Mesenchymal stem cell (in vitro differentiated cells and primary cell): ENCODE results near the gene FSTL3. TPM values are rescaled to one million over a fixed set of nuclear protein-coding genes. Genes with fewer than 3 reads are reported as not detected.
"Not testable (repeated sequence)": the region's sequence is repeated elsewhere in the genome, so short reads cannot be mapped to it uniquely, and the experiment has no call there.

Experiments
- DNase-seq: peaks from one replicate; pipeline ENCODE4 v3.0.0-alpha.2; 2013
- H2AFZ ChIP-seq: one replicate; pipeline ENCODE4 v1.6.1; 2013; ENCODE audit warnings: low read depth, mild to moderate bottlenecking, control low read depth, inconsistent platforms, low read length, moderate library complexity
- H2AK5ac ChIP-seq: 2 replicates; pipeline ENCODE4 v1.6.1; 2013; ENCODE audit warnings: low read length, moderate library complexity, mild to moderate bottlenecking, inconsistent platforms; ENCODE audit not compliant: severe bottlenecking
- H2BK120ac ChIP-seq: one replicate; pipeline ENCODE4 v1.6.1; 2013; ENCODE audit warnings: low read depth, mild to moderate bottlenecking, inconsistent platforms, low read length, moderate library complexity
- H2BK12ac ChIP-seq, 2 experiments: one replicate each; pipeline ENCODE4 v1.6.1; 2013; ENCODE audit warnings: inconsistent platforms in 2 of 2, low read length in 2 of 2, mild to moderate bottlenecking in 2 of 2, moderate library complexity in 2 of 2, control low read depth in 1 of 2
- H2BK15ac ChIP-seq: one replicate; pipeline ENCODE4 v1.6.1; 2013; ENCODE audit warnings: mild to moderate bottlenecking, low read depth, inconsistent platforms; ENCODE audit not compliant: poor library complexity, severe bottlenecking
- H2BK5ac ChIP-seq: 2 replicates; pipeline ENCODE4 v1.6.1; 2013; ENCODE audit warnings: low read depth, mild to moderate bottlenecking, low read length, control low read depth, inconsistent platforms; ENCODE audit not compliant: poor library complexity, severe bottlenecking
- H3K14ac ChIP-seq, 2 experiments: one replicate each; pipeline ENCODE4 v1.6.1; 2013; ENCODE audit warnings: inconsistent platforms in 2 of 2, low read length in 2 of 2, control low read depth in 1 of 2, mild to moderate bottlenecking in 1 of 2, moderate library complexity in 1 of 2
- H3K18ac ChIP-seq, 2 experiments: one replicate each; pipeline ENCODE4 v1.6.1; 2013; ENCODE audit warnings: inconsistent platforms in 2 of 2, low read length in 2 of 2, control low read depth in 1 of 2, low read depth in 1 of 2, mild to moderate bottlenecking in 1 of 2
- H3K23ac ChIP-seq, 2 experiments: one replicate each; pipeline ENCODE4 v1.6.1; 2013; ENCODE audit warnings: inconsistent platforms in 2 of 2, low read length in 2 of 2, mild to moderate bottlenecking in 2 of 2, moderate library complexity in 2 of 2, control low read depth in 1 of 2
- H3K27ac ChIP-seq: 2 replicates; pipeline ENCODE4 v1.5.1; 2013; ENCODE audit warnings: mild to moderate bottlenecking, moderate library complexity, low read length, control low read depth, inconsistent platforms; ENCODE audit not compliant: poor library complexity, severe bottlenecking
- H3K27me3 ChIP-seq, 2 experiments: 2 replicates each; pipeline versions ENCODE4 v1.6.1 to v1.7.0; 2013; ENCODE audit warnings: low read length in 2 of 2, mild to moderate bottlenecking in 2 of 2, moderate library complexity in 2 of 2, control low read depth in 1 of 2, inconsistent platforms in 1 of 2; ENCODE audit not compliant: control insufficient read depth in 1 of 2, insufficient read depth in 1 of 2
- H3K36me3 ChIP-seq, 2 experiments: 2 replicates each; pipeline versions ENCODE4 v1.6.1 to v1.7.0; 2013; ENCODE audit warnings: low read length in 2 of 2, control low read depth in 1 of 2, inconsistent platforms in 1 of 2, low read depth in 1 of 2, mild to moderate bottlenecking in 1 of 2; ENCODE audit not compliant: insufficient read depth in 2 of 2, control insufficient read depth in 1 of 2
- H3K4ac ChIP-seq, 2 experiments: one replicate each; pipeline ENCODE4 v1.6.1; 2013; ENCODE audit warnings: inconsistent platforms in 2 of 2, low read length in 2 of 2, mild to moderate bottlenecking in 2 of 2, moderate library complexity in 2 of 2, control low read depth in 1 of 2, low read depth in 1 of 2
- H3K4me1 ChIP-seq: 2 replicates; pipeline ENCODE4 v1.6.1; 2013; ENCODE audit warnings: low read depth, low read length, control low read depth; ENCODE audit not compliant: control insufficient read depth, insufficient read depth
- H3K4me2 ChIP-seq: 2 replicates; pipeline ENCODE4 v1.6.1; 2013; ENCODE audit warnings: low read length, mild to moderate bottlenecking, inconsistent platforms; ENCODE audit not compliant: poor library complexity, severe bottlenecking
- H3K4me3 ChIP-seq, 2 experiments: 2 replicates each; pipeline versions ENCODE4 v1.5.1 to v1.7.0; 2013; ENCODE audit warnings: low read length in 2 of 2, mild to moderate bottlenecking in 2 of 2, control low read depth in 1 of 2, low read depth in 1 of 2; ENCODE audit not compliant: insufficient read depth in 1 of 2
- H3K79me1 ChIP-seq: replicated peaks from 2 replicates; pipeline ENCODE4 v1.6.1; 2013; ENCODE audit warnings: mild to moderate bottlenecking, control low read depth, low read length, inconsistent platforms; ENCODE audit not compliant: poor library complexity, severe bottlenecking
- H3K9ac ChIP-seq: 2 replicates; pipeline ENCODE4 v1.7.0; 2013; ENCODE audit warnings: mild to moderate bottlenecking, low read length, moderate library complexity
- H3K9me3 ChIP-seq: 2 replicates; pipeline ENCODE4 v1.7.0; 2013; ENCODE audit warnings: mild to moderate bottlenecking, low read length; ENCODE audit not compliant: control insufficient read depth
- H4K8ac ChIP-seq: one replicate; pipeline ENCODE4 v1.6.1; 2013; ENCODE audit warnings: inconsistent platforms, mild to moderate bottlenecking, low read length, moderate library complexity
- H4K91ac ChIP-seq: one replicate; pipeline ENCODE4 v1.6.1; 2013; ENCODE audit warnings: mild to moderate bottlenecking, low read length, inconsistent platforms
- WGBS: methylation state at CpG from one replicate; pipeline ENCODE4 v1.1.7; 2013; ENCODE audit warnings: mixed read lengths; 5-methylcytosine and 5-hydroxymethylcytosine counted together
- polyA plus RNA-seq, 2 experiments: library from polyadenylated mRNA; stranded (reverse); fragments of 200-250 nt; gene quantifications; one replicate each; pipeline ENCODE4 v1.2.3, GENCODE V29; 2013

Gene FSTL3
- polyA plus RNA-seq (2013, experiment 1 of 2), result 33.8 TPM
- 36.5 TPM for polyA plus RNA-seq (2013, experiment 2 of 2)

- H3K14ac ChIP-seq, result peak within 1 kb of the TSS in 1 of 2 experiments; percentile 82
- peak within 1 kb of the TSS; percentile 66 to 78 for H3K4me3 ChIP-seq
- H3K18ac ChIP-seq, result peak within 1 kb of the TSS; percentile 82 to 88
- WGBS, result 16% methylated on average over 42 of the region's 63 CpGs
- H2AK5ac ChIP-seq, result peak within 1 kb of the TSS; percentile 96
- H4K91ac ChIP-seq, result peak within 1 kb of the TSS; percentile 93
- peak within 1 kb of the TSS; percentile 67 for H4K8ac ChIP-seq
- peak within 1 kb of the TSS; percentile 26 for H2BK15ac ChIP-seq
- H3K36me3 ChIP-seq, result peaks cover 0 to 11% of the 10 kb centered on the region in 2 experiments
- peak within 1 kb of the TSS; percentile 14 to 79 for H2BK12ac ChIP-seq
- H3K27ac ChIP-seq, result peak within 1 kb of the TSS; percentile 10
- peaks cover 46% of the 10 kb centered on the region for H3K4me1 ChIP-seq
- H3K4ac ChIP-seq, result peak within 1 kb of the TSS; percentile 70 to 95
- peak within 1 kb of the TSS; percentile 76 for H3K9ac ChIP-seq
- H2AFZ ChIP-seq, result no peak within 1 kb of the TSS
- peak within 1 kb of the TSS; percentile 60 for H2BK5ac ChIP-seq
- peak; percentile 27 for DNase-seq
- peak within 1 kb of the TSS; percentile 67 for H3K4me2 ChIP-seq
- peak within 1 kb of the TSS; percentile 68 for H2BK120ac ChIP-seq
- H3K27me3 ChIP-seq, result peaks cover 0 to 3% of the 10 kb centered on the region in 2 experiments
- H3K79me1 ChIP-seq, result peaks cover 5% of the 10 kb centered on the region
- no peaks in the 10 kb centered on the region for H3K9me3 ChIP-seq
- H3K23ac ChIP-seq, result no peak within 1 kb of the TSS
These were observed at the start of gene FSTL3 for GRCh38 chr19:676339-677105. FSTL3 (plus strand) TSS chr19:676392; CDS start chr19:676424, 32 bp downstream.

DNA sequence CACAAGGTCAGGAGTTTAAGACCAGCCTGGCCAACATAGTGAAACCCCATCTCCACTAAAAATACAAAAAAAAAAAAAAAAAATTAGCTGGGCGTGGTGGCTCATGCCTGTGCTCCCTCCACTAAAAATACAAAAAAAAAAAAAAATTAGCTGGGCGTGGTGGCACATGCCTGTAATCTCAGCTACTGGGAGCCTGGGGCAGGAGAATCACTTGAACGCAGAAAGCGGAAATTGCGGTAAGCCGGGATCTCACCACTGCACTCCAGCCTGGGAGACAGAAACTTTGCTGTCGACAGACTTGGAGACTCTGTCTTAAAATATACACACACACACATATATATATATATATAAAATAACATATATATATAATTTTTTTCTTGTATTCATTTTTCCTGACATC, 49.6 kb upstream of the FSTL3 start:
- H3K9me3 ChIP-seq, H2BK12ac ChIP-seq, H3K4me2 ChIP-seq, H3K9ac ChIP-seq, H4K91ac ChIP-seq, H2BK120ac ChIP-seq, H3K27ac ChIP-seq, H4K8ac ChIP-seq, H3K18ac ChIP-seq, H3K4ac ChIP-seq, H2AFZ ChIP-seq, H3K14ac ChIP-seq, H2BK5ac ChIP-seq, H3K23ac ChIP-seq, DNase-seq, H3K27me3 ChIP-seq, H2BK15ac ChIP-seq, H2AK5ac ChIP-seq, H3K4me3 ChIP-seq: not testable (repeated sequence)
- peaks cover 35% of the 10 kb centered on the region for H3K4me1 ChIP-seq
- peaks cover 17% of the 10 kb centered on the region for H3K79me1 ChIP-seq
- 84% methylated on average over 4 of the region's 7 CpGs for WGBS
- peaks cover 42 to 58% of the 10 kb centered on the region in 2 experiments for H3K36me3 ChIP-seq

DNA sequence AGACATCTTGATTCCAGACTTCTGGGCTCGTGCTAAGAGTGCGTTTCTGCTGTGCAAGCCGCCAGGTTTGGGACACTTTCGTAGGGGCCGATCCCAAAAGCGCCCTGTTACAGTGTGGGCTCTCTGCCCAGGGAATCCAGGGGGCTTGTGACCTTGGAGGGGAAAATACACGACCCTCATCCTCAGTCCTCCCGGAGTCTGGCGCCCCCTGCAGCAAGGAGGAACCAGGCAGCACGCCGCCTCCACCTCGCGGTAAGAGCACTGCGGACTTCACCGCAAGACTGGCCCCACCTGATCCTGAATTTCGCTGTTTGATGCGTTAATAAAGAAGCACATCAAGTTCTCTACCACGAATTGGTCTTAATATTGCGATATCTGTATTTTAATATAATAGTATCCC, 48.0 kb upstream of the FSTL3 start:
- H3K23ac ChIP-seq, result no peak overlapping the region
- no peak overlapping the region for H2BK5ac ChIP-seq
- no peak overlapping the region for H3K4me3 ChIP-seq
- H2BK15ac ChIP-seq, result no peak overlapping the region
- no peak for DNase-seq
- H3K4me2 ChIP-seq, result no peak overlapping the region
- no peak overlapping the region for H2AFZ ChIP-seq
- H2BK12ac ChIP-seq, result no peak overlapping the region
- H3K27ac ChIP-seq, result no peak overlapping the region
- no peak overlapping the region for H3K4ac ChIP-seq
- no peak overlapping the region for H3K18ac ChIP-seq
- peaks cover 20% of the 10 kb centered on the region for H3K79me1 ChIP-seq
- no peak overlapping the region for H3K14ac ChIP-seq
- H4K8ac ChIP-seq, result no peak overlapping the region
- WGBS, result 92% methylated on average over 16 of the region's 19 CpGs
- H4K91ac ChIP-seq, result no peak overlapping the region
- H3K9me3 ChIP-seq, result no peaks in the 10 kb centered on the region
- peaks cover 37% of the 10 kb centered on the region for H3K4me1 ChIP-seq
- H2BK120ac ChIP-seq, result no peak overlapping the region
- peaks cover 42% of the 10 kb centered on the region in 2 experiments for H3K36me3 ChIP-seq
- no peaks in the 10 kb centered on the region for H3K27me3 ChIP-seq
- no peak overlapping the region for H2AK5ac ChIP-seq
- H3K9ac ChIP-seq, result no peak overlapping the region

GRCh38 chr19:629515-629914, 46.7 kb upstream of the FSTL3 start:
- H3K4ac ChIP-seq, H3K27me3 ChIP-seq, H2BK15ac ChIP-seq, H3K9ac ChIP-seq, H4K91ac ChIP-seq, H3K23ac ChIP-seq, H3K9me3 ChIP-seq, H2BK120ac ChIP-seq, H2BK5ac ChIP-seq, H2AK5ac ChIP-seq, H2AFZ ChIP-seq, DNase-seq, H3K4me2 ChIP-seq, H2BK12ac ChIP-seq, H3K27ac ChIP-seq, H3K4me3 ChIP-seq, H3K14ac ChIP-seq, H4K8ac ChIP-seq, H3K18ac ChIP-seq: not testable (repeated sequence)
- WGBS, result 91% methylated on average over 20 of the region's 25 CpGs
- Histone ChIP-seq H3K4me1 (peaks cover 31% of the 10 kb centered on the region), H3K79me1 (peaks cover 25% of the 10 kb centered on the region), H3K36me3 (peaks cover 31 to 35% of the 10 kb centered on the region in 2 experiments)
